ENCODE data around the gene ZPBP. TPM values are rescaled to one million over a fixed set of nuclear protein-coding genes. Genes with fewer than 3 reads are reported as not detected.

ZPBP gene
- total and polyA plus RNA-seq, 4 donors: 0.05 to 0.17 (median 0.14) TPM; not detected in 1

- Histone ChIP-seq H3K27me3 (ENCODE audit: control insufficient read depth in 4 of 4, insufficient read depth in 4 of 4, low read length in 3 of 4) (no peaks in the 10 kb centered on the region), H3K9ac (ENCODE audit: low read depth in 1 of 2, low read length in 2 of 2) (no peak overlapping the region), H3K36me3 (ENCODE audit: control insufficient read depth in 4 of 4, insufficient read depth in 3 of 4, low read depth in 1 of 4, low read length in 3 of 4) (no peaks in the 10 kb centered on the region), H3K27ac (ENCODE audit: low read depth in 1 of 2, low read length in 2 of 2) (no peak overlapping the region), H3K4me3 (ENCODE audit: low read depth in 1 of 3, low read length in 3 of 3) (no peak overlapping the region), H3K4me1 (ENCODE audit: control insufficient read depth in 4 of 4, insufficient read depth in 4 of 4, low read length in 3 of 4) (no peaks in the 10 kb centered on the region), H3K9me3 (ENCODE audit: control insufficient read depth in 4 of 4, low read length in 3 of 4) (peaks cover 0 to 2% (median 0%) of the 10 kb centered on the region in 4 donors)
- WGBS: 82% methylated on average over 8 of the region's 8 CpGs
- TF ChIP-seq TAF1 (conservative IDR thresholded peaks at IDR 0.05): no peak
- DNase-seq (ENCODE audit: low spot score): no peak
Measured at GRCh38 chr7:49911909-49912308, 181.1 kb downstream of the ZPBP start.

- Histone ChIP-seq H3K4me3 (ENCODE audit: low read depth in 1 of 3, low read length in 3 of 3) (no peak overlapping the region), H3K36me3 (ENCODE audit: control insufficient read depth in 4 of 4, insufficient read depth in 3 of 4, low read depth in 1 of 4, low read length in 3 of 4) (no peaks in the 10 kb centered on the region), H3K27me3 (ENCODE audit: control insufficient read depth in 4 of 4, insufficient read depth in 4 of 4, low read length in 3 of 4) (no peaks in the 10 kb centered on the region), H3K9me3 (ENCODE audit: control insufficient read depth in 4 of 4, low read length in 3 of 4) (no peaks in the 10 kb centered on the region), H3K27ac (ENCODE audit: low read depth in 1 of 2, low read length in 2 of 2) (no peak overlapping the region), H3K9ac (ENCODE audit: low read depth in 1 of 2, low read length in 2 of 2) (no peak overlapping the region), H3K4me1 (ENCODE audit: control insufficient read depth in 4 of 4, insufficient read depth in 4 of 4, low read length in 3 of 4) (no peaks in the 10 kb centered on the region)
- TF ChIP-seq REST (IDR thresholded peaks at IDR 0.05): no peak
- TF ChIP-seq RAD21 (IDR thresholded peaks at IDR 0.05): no peak
- TF ChIP-seq MAX (IDR thresholded peaks at IDR 0.05): no peak
- no peak for TF ChIP-seq EGR1 (IDR thresholded peaks at IDR 0.05; ENCODE audit: low read depth in 2 of 2)
- no peak for TF ChIP-seq GABPA (IDR thresholded peaks at IDR 0.05 in 1 of 2, conservative IDR thresholded peaks at IDR 0.05 in 1 of 2)
- no peak for TF ChIP-seq YY1 (IDR thresholded peaks at IDR 0.05)
- TF ChIP-seq ZBTB33 (IDR thresholded peaks at IDR 0.05): no peak
- TF ChIP-seq HNF4G (IDR thresholded peaks at IDR 0.05): no peak
- no peak for TF ChIP-seq HNF4A (conservative IDR thresholded peaks at IDR 0.05)
- TF ChIP-seq SP1 (IDR thresholded peaks at IDR 0.05): no peak
- TF ChIP-seq NR2F2 (IDR thresholded peaks at IDR 0.05): no peak
- no peak for TF ChIP-seq TAF1 (conservative IDR thresholded peaks at IDR 0.05)
- TF ChIP-seq CTCF (IDR thresholded peaks at IDR 0.05; ENCODE audit: low read depth, low read length, missing input control): no peak
- TF ChIP-seq JUND (IDR thresholded peaks at IDR 0.05): no peak
- DNase-seq (ENCODE audit: low spot score): no peak
- WGBS: 74% methylated on average over 4 of the region's 4 CpGs
Measured at GRCh38 chr7:49894543-49894942, 198.5 kb downstream of the ZPBP start.

All from liver (tissue), 9 donors.